ENCODE measurements around the gene SOX8.

DNA sequence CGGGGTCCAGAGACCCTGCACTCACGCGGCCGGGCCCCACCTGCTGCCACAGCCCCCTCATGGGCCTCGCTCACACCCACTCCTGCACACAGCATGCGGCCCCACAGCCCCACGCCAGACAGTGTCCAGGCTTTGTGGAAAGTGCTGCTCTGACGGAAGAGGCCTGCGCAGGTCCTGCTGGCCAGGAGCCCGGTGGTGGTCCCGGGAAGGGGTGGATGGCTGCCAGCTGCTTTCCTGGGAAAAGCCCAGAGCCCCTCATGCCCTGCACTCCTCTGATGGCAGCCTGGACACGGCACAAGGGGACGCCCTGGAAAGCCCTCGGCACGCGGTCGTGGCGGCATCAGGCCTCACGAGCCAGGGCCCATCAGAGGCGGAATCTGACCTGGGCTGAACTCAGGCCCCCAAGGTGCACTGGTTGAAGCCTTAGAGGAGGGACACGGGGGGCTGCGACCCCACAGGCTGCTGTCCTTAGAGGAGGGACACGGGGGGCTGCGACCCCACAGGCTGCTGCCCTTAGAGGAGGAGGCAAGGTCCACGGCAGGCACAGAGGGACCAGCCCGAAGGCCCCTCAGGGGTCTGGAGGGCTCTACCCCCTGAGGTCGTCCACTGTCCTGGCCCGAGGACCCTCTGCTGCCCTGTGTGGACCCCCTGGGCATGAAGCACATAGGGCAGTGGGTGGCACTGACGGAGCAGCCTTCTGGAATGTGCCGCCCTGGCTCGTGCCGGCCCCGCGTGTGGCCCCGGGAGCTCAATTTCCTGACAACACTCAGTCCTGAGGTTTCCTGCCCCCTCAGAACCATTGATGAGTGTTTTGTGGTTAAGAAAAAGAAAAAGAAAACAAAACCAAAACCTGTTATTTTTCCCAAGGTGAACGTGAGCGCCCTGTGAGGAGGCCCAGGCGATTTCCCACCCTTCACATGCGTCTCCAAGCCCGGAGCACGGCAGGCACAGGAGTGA lies 22.1 kb downstream of the SOX8 start:
- TF ChIP-seq, protein P1, sequence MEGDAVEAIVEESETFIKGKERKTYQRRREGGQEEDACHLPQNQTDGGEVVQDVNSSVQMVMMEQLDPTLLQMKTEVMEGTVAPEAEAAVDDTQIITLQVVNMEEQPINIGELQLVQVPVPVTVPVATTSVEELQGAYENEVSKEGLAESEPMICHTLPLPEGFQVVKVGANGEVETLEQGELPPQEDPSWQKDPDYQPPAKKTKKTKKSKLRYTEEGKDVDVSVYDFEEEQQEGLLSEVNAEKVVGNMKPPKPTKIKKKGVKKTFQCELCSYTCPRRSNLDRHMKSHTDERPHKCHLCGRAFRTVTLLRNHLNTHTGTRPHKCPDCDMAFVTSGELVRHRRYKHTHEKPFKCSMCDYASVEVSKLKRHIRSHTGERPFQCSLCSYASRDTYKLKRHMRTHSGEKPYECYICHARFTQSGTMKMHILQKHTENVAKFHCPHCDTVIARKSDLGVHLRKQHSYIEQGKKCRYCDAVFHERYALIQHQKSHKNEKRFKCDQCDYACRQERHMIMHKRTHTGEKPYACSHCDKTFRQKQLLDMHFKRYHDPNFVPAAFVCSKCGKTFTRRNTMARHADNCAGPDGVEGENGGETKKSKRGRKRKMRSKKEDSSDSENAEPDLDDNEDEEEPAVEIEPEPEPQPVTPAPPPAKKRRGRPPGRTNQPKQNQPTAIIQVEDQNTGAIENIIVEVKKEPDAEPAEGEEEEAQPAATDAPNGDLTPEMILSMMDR (IDR thresholded peaks at IDR 0.05; ENCODE audit: insufficient read depth, low read depth, low read length): no peak
- no peak for TF ChIP-seq EZH2 (IDR thresholded peaks at IDR 0.05; ENCODE audit: insufficient read depth, low read length)
